Lower leg skin (tissue), 3 donors: ENCODE measurements around the gene GRB10.

ENCODE experiments used
- CTCF ChIP-seq, 3 donors: fragments of 450-650 bp; IDR thresholded peaks; one replicate each; pipeline ENCODE4 v1.5.1; 2016; ENCODE audit warnings: antibody characterized with exemption in 3 of 3, mild to moderate bottlenecking in 3 of 3, moderate library complexity in 2 of 3
- POLR2A ChIP-seq, 2 donors: fragments of 450-650 bp; IDR thresholded peaks; one replicate each; pipeline ENCODE4 v1.6.1; 2016 to 2017; ENCODE audit warnings: antibody characterized with exemption in 2 of 2, mild to moderate bottlenecking in 1 of 2, moderate library complexity in 1 of 2

GRCh38 chr7:50674896-50675835 is 107.5 kb downstream of the GRB10 start:
- TF ChIP-seq CTCF (IDR thresholded peaks at IDR 0.05) (no peak), POLR2A (IDR thresholded peaks at IDR 0.05) (no peak)
